DMS153 (cell line): ENCODE results near the gene GTF2I.
"Not testable (repeated sequence)": the region's sequence is repeated elsewhere in the genome, so short reads cannot be mapped to it uniquely, and the experiment has no call there.

Source experiments
- DNase-seq: peaks from one replicate; lab custom pipeline; 2025; lab: John Stamatoyannopoulos, UW

The GTF2I gene

DNA sequence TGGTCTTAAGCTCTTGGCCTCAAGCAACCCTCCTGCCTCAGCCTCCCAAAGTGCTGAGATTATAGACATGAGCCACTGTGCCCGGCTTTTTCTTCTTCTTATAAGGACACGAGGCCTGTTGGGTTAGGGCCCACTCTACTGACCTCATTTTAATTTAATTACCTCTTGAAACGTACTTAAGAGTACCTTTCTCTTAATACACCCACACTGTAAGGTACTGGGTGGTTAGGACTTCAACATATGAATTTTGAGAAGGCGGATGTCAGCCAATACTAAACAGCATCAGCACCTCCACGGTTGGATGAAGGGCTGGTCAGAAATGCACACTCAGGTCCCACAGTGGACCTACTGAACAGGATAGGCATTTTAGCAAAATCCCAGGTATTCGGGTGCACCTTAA, 124.2 kb downstream of the GTF2I start:
- DNase-seq: not testable (repeated sequence)

- DNase-seq: not testable (repeated sequence)
These were observed 126.1 kb downstream of the GTF2I start for GRCh38 chr7:74783595-74783994.

DNA sequence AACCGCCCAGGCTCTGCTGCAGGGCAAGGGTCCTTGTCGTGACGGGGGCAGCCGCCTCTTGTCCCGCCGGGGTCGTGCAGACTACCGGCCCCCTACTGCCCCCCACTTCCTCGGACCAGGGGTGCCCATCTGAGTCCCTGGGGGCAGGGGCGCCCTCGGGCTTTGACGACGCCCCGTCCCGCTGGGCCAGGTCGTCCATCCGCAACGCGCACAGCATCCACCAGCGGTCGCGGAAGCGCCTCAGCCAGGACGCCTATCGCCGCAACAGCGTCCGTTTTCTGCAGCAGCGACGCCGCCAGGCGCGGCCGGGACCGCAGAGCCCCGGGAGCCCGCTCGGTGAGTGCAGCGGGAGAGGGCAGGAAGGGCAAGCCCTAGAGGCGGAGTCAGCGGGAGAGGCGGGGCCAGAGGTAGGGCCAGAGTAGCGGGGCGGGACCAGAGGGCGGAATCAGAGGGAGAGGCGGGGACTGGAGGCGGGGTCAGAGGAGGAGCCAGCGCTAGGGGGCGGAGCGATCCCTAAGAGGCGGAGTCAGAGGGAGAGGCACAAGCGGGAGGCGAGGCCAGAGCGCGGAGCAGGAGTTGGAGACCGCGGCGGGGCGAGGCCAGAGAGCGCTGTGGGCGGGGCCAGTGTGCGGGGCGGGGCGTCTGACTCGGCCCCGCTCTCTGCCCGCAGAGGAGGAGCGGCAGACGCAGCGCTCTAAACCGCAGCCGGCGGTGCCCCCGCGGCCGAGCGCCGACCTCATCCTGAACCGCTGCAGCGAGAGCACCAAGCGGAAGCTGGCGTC, 131.0 kb downstream of the GTF2I start:
- peak; percentile 66 for DNase-seq

DNA sequence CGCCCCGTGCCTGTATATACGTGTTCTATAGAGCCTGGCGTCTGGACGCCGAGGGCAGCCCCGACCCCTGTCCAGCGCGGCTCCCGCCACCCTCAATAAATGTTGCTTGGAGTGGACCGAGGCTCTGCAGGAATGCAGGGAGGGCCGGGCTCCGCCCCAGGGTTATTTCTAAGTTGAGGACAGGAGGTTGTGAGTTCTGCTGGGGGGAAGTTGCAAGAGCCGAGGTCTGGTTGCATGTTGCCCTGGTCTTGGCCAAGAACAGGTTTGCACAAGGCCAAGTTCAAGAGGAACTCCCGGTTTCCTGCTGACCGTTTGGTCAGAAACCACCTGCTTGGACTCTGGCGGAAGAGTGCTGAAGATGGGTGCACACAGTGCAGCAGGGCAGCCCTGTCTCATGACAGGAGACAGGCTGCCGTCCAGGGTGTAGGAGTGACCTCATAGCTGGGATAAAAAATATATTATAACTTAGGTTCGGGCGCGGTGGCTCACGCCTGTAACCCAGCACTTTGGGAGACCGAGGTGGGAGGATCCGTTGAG, 131.8 kb downstream of the GTF2I start:
- not testable (repeated sequence) for DNase-seq

DNA sequence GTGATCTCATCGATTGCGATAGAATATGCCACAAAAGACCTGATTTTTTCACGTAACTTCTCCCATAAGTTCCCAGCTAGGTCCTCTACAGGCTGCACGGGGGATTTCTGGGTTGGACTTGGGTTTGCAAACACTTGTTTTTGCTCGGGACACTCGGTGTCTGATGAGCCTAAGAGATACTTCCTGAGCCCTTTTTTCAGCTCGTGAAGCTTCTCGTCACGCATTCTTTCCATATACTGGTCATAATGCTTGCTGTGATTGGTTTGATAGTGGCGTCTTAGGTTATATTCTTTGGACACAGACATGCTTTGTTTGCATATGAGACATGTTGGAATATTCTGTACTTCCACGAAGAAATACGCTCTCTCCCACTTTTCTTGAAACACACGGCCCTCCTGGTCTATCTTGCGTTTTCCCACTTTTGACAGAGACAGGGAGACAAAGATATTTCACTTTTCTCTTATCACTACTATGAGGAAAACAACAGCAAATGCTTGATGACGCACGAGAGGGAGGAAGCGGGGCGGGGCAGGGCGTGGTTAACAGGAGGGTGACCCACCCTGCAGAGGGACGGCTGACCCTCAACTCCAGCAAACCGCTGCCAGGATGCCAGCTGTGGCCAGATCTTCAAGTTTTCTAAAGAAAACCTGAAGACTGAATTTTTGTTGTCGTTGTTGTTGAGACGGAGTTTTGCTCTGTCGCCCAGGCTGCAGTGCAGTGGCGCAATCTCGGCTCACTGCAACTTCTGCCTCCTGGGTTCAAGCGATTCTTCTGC, 140.5 kb downstream of the GTF2I start:
- not testable (repeated sequence) for DNase-seq

GRCh38 chr7:74798644-74799043, 141.1 kb downstream of the GTF2I start:
- not testable (repeated sequence) for DNase-seq
